MV-4-11 (cell line): ENCODE data around the gene PKP2.

Experiments
- DNase-seq: peaks from one replicate; lab custom pipeline; 2025; lab: John Stamatoyannopoulos, UW

PKP2 gene

DNA sequence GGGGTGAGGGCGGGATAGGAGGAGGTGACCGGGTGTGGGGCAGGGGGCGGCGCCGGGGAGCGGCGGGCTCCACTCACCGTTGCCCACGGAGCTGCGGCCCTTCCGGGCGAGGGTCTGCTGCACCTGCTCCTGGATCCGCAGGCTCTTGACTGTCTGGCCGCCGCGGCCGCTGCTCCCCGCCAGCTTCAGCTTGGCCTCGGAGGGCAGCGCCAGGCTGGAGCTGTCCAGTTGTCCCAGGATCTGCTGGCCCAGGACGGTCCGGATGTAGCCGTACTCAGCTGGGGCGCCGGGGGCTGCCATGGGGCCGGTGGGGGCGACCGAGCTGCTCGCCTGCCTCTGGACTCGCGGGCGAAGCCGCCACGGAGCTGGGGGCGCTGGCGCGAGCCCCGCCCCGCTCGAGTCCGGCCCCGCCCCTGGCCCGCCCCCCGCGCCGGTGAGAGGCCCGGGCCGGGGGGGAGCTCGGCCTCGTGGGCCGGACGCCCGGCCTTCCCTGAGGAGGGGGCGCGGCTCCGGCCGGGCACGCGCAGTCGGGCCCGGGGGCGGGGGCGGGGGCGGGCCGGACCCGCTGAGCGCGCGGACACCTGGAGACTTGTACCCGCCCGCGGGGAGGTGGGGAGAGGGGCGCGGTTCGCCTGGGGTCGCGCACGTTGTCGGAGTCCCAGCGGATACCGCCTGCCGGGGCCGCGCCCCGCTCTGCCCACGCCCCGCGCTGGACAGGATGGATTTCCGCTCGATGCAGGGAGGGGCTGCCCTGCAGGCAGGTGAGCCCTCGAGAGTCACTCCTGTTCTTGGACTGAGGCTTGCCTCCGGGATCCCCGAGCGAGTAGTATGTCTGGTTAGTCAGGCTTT, at the start of gene PKP2:
Gene PKP2 (minus strand): TSS at position 346 of the 849 bp plus-strand sequence. CDS start 46 bp downstream, at position 300.
- DNase-seq, result no peak

- no peak for DNase-seq
Observed at GRCh38 chr12:32944195-32944594, 47.6 kb upstream of the PKP2 start.

GRCh38 chr12:32939801-32940200, 43.2 kb upstream of the PKP2 start:
- no peak for DNase-seq

DNA sequence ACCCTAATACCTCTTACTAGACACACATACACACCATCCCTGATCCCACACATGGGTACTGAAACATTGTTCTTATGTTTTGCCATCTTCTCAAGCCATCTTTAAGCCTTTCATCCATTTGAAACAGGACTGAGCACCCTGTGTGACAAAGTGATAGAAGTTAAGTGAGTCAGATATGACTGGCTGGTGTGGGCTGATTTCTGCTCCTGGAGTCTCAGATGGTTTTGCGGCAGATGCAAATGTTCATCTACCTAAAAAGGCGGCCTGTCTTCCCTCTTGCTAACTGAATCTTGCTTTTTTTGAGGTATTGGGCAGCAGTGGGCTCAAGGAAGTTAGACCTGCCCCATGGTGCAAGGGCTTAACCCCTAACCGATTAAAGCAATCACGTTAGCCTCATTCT, 30.4 kb upstream of the PKP2 start:
- no peak for DNase-seq

DNA sequence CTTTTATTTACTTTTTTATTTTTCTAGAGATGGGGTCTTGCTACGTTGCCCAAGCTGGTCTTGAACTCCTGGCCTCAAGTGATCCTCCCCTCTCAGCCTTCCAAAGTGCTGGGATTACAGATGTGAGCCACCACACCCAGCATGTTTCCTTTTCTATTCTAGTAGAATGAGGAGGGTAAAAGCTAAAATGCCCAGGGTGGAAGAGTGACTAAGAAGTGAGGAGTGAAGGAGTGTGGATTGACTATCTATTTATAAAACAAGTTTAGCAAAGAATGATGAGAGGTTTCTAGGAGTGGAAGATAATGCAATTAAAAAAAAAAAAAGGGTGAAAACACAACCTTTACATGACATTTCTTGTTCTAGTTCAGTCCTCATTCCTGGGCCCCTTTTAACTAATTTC, 29.8 kb upstream of the PKP2 start:
- no peak for DNase-seq

DNA sequence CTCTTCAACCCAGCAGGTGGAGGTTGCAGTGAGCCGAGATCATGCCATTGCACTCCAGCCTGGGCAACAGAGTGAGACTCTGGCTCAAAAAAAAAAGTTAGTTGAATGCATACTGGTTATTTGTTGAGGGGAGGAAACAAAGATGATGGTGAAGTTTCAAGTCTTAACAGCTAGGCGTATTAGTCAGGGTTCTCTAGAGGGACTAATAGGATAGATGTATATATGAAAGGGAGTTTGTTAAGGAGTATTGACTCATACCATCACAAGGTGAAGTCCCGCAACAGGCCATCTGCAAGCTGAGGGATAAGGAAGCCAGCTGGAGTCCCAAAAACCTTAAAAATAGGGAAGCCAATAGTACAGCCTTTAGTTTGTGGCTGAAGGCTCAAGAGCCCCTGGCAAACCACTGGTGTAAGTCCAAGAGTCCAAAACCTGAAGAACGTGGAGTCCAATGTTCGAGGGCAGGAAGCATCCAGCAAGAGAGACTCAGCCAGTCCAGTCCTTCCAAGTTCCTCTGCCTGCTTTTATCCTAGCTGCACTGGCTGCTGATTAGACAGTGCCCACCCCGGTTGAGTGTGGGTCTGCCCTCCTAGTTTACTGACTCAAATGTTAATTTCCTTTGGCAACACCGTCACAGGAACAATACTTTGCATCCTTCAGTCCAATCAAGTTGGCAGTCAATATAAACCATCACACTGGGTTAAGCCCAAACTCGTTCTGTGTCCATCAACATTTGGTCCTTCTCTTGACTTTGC, 26.1 kb upstream of the PKP2 start:
- no peak for DNase-seq

- no peak for DNase-seq
Observed at GRCh38 chr12:32921397-32921796, 24.8 kb upstream of the PKP2 start.

DNA sequence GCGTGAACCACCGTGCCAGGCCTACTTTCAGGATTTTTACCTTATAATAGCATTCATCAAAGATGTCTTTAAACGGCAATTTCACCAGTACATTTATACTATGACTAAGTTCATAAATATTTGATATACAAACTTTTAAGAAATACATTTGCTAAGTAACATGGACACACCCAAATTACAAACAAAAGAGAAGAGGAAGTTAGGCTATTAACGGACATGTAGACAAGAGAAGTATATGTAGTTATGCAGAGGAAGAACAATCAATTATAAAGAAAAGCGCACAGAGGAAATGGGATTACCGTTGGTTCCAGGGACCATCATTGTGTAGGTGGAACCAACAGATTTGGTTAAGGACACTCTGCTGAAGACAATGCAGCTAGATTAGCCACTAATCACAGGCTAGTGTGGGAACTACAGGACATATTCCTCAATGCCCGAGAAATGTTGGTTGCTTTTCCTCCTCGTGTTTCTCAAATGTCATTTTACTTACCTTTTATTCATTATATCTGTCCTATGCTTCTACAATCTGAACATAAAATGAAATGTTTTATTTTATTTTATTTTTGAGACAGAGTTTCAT, 24.0 kb upstream of the PKP2 start:
- no peak for DNase-seq

- no peak for DNase-seq
Observed at GRCh38 chr12:32918890-32919801, 22.6 kb upstream of the PKP2 start.

GRCh38 chr12:32917094-32917611, 20.6 kb upstream of the PKP2 start:
- peak; percentile 41 for DNase-seq

DNA sequence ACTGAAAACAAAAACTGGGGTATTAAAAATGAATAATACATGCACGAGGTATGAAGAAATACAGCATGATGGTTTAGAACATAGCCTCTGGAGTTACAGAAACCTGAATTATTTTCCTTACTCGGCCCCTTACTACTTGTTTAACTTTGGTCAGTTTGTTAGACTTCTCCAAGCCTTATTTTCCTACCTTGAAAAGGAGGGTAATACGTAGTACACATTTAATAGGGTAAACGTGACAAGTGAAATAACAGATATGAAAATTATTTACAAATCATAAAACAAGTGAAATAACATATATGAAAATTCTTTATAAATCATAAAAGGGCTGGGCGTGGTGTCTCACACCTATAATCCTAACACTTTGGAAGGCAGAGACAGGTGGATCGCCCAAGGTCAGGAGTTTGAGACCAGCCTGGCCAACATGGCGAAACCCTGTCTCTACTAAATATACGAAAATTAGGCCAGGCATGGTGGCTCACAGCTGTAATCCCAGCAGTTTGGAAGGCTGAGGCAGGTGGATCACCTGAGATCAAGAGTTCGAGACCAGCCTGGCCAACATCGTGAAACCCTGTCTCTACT, 11.4 kb upstream of the PKP2 start:
- no peak for DNase-seq

GRCh38 chr12:32907166-32907565, 10.6 kb upstream of the PKP2 start:
- no peak for DNase-seq

DNA sequence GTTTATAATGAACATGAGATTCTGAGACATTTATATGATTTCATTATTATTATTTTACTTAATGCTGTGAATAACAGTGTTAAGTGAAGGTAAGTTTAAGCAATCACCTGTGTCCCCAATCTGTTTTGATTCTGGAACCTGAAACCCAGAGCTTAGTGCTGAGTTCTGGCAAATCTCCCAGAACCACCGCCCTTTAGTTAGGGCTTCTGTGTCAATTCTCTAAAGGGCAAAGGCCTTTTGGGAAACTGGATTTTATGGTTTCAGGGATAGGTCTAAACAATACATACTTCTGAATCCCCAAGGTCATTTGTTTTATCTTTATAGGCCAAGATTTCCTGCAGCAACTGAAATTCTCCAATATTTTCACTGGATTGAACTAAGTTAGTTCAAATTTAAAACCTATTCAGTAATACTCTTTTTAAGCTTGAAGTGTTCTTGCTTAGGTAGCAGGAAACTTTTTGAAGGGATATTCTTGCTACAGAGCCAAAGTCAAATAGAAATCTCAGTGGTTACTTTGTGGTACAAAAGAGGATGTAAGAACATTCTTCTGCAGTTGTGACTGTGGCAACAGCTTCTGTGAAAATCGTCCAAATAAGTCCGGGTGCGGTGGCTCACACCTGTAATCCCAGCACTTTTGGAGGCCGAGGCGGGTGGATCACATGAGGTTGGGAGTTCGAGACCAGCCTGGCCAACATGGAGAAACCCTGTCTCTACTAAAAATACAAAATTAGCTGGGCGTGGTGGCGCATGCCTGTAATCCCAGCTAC, 10.0 kb upstream of the PKP2 start:
- DNase-seq, result peak; percentile 66

DNA sequence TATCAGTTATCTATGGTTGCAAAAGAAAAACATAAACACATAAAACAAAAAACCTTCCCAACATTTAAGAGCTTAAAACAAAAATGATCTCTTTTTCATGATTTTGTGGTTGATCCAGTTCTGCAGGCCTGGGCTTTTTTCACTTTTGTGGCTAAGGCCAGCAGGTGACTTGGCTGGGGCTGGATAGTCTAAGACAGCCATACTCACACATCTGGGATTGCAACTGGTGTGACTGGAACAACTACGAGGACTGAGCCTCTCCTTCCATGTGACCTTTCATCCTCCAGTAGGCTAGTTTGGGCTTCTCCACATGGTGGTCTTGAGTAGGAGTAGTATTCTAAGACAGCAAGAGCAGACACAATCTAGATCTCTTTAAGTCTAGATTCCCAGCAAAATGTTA, 7.2 kb upstream of the PKP2 start:
- DNase-seq, result no peak

DNA sequence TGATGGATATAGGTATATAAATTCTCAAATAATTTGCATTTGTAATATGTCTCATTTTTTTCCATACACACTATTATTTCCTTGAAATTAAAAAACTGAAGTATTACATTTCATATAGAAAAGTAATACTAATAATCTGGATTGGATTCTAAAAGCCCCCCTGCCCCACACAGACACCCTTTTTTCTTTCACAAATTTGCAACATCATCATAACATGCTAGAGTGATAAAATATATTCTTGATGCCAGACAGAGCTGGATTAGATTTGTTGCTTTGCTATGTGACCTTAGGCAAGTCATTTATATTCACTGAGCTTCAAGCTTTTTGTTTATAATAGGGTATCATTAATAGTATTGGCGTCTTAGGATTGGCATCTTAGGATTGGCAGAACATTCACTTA, 6.7 kb upstream of the PKP2 start:
- DNase-seq, result no peak

GRCh38 chr12:32902287-32902997, 5.9 kb upstream of the PKP2 start:
- no peak for DNase-seq

DNA sequence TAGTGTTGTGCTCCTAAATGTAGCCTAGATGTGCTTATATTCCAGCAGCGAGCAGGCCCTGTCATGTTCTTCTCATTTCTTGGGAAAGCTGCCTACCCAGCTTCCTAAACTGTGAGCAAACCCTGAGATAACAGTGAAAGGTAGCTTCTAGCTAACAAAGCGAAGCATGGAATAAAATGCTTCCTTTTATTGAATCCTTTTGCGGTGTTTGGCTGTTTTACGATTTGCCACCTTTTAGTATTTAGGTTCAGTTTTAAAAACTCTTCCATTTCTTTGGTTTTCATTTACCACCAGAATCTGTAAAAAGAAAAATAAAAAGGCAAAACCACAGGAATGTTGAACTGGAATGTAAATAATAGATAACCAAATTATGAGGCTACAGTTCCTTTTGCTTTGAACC, 5.0 kb upstream of the PKP2 start:
- DNase-seq, result no peak

DNA sequence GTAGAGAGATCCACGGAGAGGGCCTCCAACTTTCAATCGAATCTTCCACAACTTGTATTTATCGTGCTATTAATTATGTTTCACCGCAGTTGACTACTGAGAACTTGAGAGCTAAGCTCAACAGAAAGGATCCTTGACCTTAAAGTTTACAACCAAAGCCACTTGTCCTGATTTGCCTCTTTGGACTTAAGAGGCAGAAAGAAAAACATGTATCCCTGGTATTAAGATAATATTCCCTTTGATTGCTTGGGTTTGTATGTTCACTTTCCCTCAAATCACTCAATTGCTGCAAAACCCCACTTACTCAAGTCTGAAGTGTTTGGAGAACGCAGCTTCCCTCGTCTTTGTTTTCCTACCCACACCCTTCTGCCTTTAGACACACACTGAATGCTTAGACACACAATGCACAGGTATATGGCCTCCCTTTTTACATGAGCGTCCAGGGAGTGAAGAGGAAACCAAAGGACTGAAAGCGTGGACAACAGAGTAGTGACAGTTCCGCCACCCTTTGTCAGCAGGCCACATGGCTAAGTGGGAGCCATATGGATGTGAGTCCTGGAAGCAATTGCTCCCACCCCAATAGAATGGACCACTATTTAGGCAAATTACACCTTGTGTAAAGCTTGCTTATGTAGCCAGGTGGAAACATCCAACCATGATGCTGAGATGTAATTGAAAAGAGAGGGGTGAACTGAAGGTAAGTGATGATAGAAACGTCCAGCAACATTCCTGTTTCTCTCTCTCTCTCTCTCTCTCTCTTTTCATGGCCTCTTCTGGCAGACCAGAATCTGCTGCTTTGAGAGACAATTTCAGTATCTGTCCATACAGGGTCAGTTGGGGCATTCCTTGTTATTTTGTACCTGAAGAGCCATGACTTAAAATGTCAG, 1.4 kb upstream of the PKP2 start:
- DNase-seq, result no peak

- DNase-seq, result no peak
Observed at GRCh38 chr12:32897281-32897610, 669 bp upstream of the PKP2 start.
